T-helper 17 cell (primary cell): Measurements from ENCODE around the gene GRID1. TPM values are rescaled to one million over a fixed set of nuclear protein-coding genes. Genes with fewer than 3 reads are reported as not detected.

ENCODE experiments used
- ATAC-seq: fragments of 150-1000 bp; cut with Tn5 transposase; 2 replicates; pipeline ENCODE4 v1.10.0; 2021; ENCODE audit warnings: mild to moderate bottlenecking, moderate library complexity
- DNase-seq, 3 donors: peaks; one replicate each; pipeline versions ENCODE4 v3.0.0 to v3.0.0-alpha.2; 2020 to 2021
- H3K9me3 ChIP-seq: one replicate; pipeline ENCODE4 v1.7.0; 2013; ENCODE audit warnings: low read length, mild to moderate bottlenecking; ENCODE audit not compliant: control insufficient read depth, poor library complexity, severe bottlenecking
- H3K27ac Mint-ChIP-seq: one replicate; pipeline ENCODE4 v1.8.0; 2022; ENCODE audit warnings: mild to moderate bottlenecking, moderate library complexity, mixed read lengths
- H3K27me3 Mint-ChIP-seq: one replicate; pipeline ENCODE4 v1.8.0; 2022; ENCODE audit warnings: mixed read lengths
- H3K36me3 Mint-ChIP-seq: one replicate; pipeline ENCODE4 v1.8.0; 2022; ENCODE audit warnings: low read depth, mixed read lengths
- H3K4me1 Mint-ChIP-seq: one replicate; pipeline ENCODE4 v1.8.0; 2022; ENCODE audit warnings: mild to moderate bottlenecking, mixed read lengths
- H3K4me3 Mint-ChIP-seq: one replicate; pipeline ENCODE4 v1.8.0; 2022; ENCODE audit warnings: mild to moderate bottlenecking, moderate library complexity, mixed read lengths
- total RNA-seq, 4 donors: library from RNA in 2 of 4; stranded (reverse) in 2 of 4; gene quantifications; one replicate each; pipeline ENCODE4 v1.2.3 and lab custom pipeline; 2022 to 2026

The GRID1 gene
- total RNA-seq, 2 donors from 2014 or later, result not detected

GRCh38 chr10:86167762-86168128 is 198.8 kb downstream of the GRID1 start:
- Mint-ChIP-seq H3K27ac (no peak overlapping the region), H3K4me3 (no peak overlapping the region), H3K4me1 (peaks cover 2% of the 10 kb centered on the region), H3K27me3 (peaks cover 24% of the 10 kb centered on the region), H3K36me3 (no peaks in the 10 kb centered on the region)
- ATAC-seq (no peak), DNase-seq (no peak)
- H3K9me3 ChIP-seq, result no peaks in the 10 kb centered on the region

- no peak overlapping the region for H3K4me3 Mint-ChIP-seq
- ATAC-seq (no peak), DNase-seq (no peak)
- peaks cover 24% of the 10 kb centered on the region for H3K27me3 Mint-ChIP-seq
- H3K36me3 Mint-ChIP-seq, result no peaks in the 10 kb centered on the region
- H3K27ac Mint-ChIP-seq, result no peak overlapping the region
- peaks cover 2% of the 10 kb centered on the region for H3K4me1 Mint-ChIP-seq
- no peaks in the 10 kb centered on the region for H3K9me3 ChIP-seq
Observed at GRCh38 chr10:86167121-86167761, 199.4 kb downstream of the GRID1 start.

DNA sequence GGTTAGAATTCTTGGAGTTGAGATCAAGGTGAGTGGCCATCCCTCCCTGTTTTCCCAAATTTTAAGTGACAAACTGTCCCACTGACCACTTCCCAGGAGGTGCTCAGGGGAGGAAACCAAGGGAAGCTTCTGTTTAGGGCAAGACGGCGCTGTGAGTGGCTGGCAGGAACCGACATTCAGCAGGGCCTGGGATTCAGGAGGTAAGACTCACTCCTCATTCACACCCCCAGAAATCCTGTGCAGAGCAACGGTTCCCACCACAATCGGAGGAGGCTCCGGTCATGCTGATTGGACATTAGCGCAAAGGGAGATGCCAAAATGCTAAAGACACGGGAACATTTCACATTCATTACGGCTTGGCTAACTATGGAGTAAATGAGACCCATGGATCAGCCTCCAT is 200.9 kb downstream of the GRID1 start:
- no peak for DNase-seq
- Mint-ChIP-seq H3K27me3 (peaks cover 18% of the 10 kb centered on the region), H3K4me1 (peaks cover 2% of the 10 kb centered on the region), H3K36me3 (no peaks in the 10 kb centered on the region), H3K4me3 (no peak overlapping the region), H3K27ac (no peak overlapping the region)
- ATAC-seq, result no peak
- no peaks in the 10 kb centered on the region for H3K9me3 ChIP-seq

DNA sequence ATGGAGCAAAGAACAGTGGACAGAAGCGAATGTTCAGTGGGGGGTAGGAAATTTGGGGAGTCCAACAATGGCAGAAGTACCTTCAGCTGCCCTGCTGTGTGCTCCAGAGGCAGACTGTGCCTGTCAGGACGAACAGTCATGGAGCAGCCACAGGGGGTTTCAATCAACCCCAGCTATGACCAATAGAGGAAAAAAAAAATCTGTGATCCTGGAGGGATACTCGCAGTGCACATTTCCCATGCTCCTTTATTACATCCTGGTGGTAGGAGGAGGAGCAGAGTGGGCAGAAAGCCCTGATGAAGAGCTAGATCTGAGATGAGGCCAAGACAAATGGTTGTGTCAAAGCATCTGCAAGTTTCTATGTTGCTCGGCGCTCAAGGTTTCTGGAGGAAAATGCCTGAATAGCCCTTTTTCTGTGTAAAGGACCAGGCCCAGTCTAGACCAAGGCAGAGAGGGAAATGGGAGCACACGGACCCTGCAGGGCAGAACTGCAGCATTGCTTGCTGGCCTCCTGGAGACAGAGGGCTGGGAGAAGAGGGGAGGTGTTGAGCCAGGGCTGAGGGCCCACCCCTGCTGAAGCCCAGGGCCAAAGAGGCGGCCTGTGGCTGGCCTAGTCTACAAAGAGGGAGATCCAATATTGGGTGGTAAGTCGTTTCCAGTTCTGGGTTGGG is 201.5 kb downstream of the GRID1 start:
- H3K36me3 Mint-ChIP-seq, result no peaks in the 10 kb centered on the region
- DNase-seq (no peak), ATAC-seq (no peak)
- peaks cover 2% of the 10 kb centered on the region for H3K4me1 Mint-ChIP-seq
- H3K4me3 Mint-ChIP-seq, result no peak overlapping the region
- no peaks in the 10 kb centered on the region for H3K9me3 ChIP-seq
- no peak overlapping the region for H3K27ac Mint-ChIP-seq
- peaks cover 13% of the 10 kb centered on the region for H3K27me3 Mint-ChIP-seq

DNA sequence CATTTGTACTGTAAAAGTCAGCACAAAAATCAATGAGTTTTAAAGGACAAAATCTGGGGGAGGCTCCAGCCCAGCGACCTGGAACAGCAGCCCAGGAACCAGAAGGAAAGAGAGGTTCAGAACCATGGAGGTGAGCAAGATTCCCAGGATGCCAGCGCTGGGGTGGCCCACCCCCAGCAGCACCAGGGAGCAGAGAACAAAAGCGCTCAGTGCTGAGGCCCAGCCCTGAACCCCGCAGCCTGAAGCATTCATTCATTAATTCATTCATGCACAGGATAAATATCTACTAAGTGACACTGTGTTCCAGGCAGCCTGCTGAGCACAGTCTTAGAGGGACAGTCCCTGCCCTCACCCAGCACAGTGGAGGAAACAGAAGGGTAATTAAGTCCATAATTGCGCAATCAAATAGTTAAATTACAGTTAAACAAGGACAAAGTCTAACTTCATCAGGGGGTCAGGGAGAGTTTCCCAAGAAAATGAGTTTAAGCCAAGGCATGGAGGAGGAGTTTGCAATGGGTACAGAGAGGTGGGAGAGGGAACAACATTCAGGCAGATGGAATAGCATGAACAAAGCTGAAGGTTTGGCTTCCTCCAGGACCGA is 202.3 kb downstream of the GRID1 start:
- H3K4me1 Mint-ChIP-seq, result peaks cover 2% of the 10 kb centered on the region
- H3K27me3 Mint-ChIP-seq, result peaks cover 9% of the 10 kb centered on the region
- no peak overlapping the region for H3K27ac Mint-ChIP-seq
- H3K9me3 ChIP-seq, result no peaks in the 10 kb centered on the region
- H3K4me3 Mint-ChIP-seq, result no peak overlapping the region
- DNase-seq (no peak), ATAC-seq (no peak)
- no peaks in the 10 kb centered on the region for H3K36me3 Mint-ChIP-seq

DNA sequence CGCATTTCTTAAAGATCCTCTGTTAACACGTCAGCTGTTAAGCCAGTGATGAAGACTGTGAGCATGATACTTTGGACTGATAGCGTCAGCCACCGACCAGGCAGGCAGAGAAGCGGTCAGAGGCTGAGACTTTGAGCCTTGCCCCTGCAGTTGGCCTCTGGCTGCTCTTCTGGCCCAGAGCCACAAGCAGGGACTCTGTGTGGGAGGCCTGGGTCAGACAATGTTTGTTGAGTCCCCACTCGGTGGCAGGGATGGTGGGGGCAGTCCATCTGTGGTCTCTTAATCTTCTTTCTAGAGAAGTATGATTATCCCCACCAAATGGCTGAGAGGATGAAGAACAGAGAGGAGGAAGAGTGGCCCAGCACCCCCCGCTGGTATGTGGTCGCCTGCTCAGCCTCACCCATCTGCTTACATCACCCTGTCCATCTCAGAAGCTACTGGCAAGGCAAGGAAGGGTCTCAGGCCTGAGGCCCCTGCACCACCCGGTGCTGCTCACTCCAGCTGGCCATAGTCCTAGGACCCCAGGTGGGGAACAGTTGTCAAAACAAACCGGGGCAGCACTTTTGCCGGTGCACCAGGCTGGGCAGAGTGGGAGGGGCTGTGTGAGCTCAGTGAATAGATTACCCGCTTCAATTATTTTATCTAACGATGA is 202.9 kb downstream of the GRID1 start:
- H3K4me1 Mint-ChIP-seq, result peaks cover 2% of the 10 kb centered on the region
- no peak overlapping the region for H3K27ac Mint-ChIP-seq
- no peak for ATAC-seq
- H3K9me3 ChIP-seq, result no peaks in the 10 kb centered on the region
- no peaks in the 10 kb centered on the region for H3K36me3 Mint-ChIP-seq
- H3K27me3 Mint-ChIP-seq, result peaks cover 9% of the 10 kb centered on the region
- no peak for DNase-seq
- no peak overlapping the region for H3K4me3 Mint-ChIP-seq

DNA sequence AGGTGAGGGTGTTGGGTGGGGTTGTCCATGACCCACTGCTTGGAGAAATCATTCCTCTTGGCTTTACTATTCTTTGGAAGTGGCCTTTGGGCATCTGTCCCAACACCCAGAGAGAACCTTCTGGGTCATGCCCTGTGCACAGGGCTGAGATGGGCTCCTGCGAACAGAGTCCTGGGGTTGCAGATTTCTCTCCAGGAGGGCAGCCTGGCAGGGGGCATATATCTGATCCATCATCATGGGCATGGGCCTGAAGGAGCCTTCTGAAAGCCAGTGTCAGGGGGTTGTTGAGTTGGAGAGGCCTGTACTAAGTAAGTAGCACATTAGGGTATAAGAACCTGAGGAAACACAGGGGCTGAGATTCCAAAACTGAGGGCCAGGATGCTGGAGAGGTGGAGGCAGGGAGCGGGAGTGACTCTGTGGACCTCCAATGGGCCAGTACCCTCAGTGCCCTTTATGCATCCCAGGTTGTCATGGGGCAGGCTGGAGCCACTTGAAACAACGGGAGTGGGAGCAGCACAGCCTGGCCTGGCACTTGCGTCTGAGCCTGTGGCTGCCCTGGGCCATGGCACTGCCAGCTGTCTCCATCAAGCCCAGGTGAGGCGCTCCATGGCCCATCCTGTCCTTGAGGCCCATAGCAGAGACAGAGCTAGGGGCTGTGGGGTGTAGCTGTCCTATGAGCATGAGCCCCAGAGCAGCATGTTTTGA is 203.7 kb downstream of the GRID1 start:
- no peaks in the 10 kb centered on the region for H3K36me3 Mint-ChIP-seq
- no peaks in the 10 kb centered on the region for H3K9me3 ChIP-seq
- H3K4me1 Mint-ChIP-seq, result peaks cover 2% of the 10 kb centered on the region
- no peak overlapping the region for H3K4me3 Mint-ChIP-seq
- H3K27me3 Mint-ChIP-seq, result peaks cover 9% of the 10 kb centered on the region
- DNase-seq (no peak), ATAC-seq (no peak)
- H3K27ac Mint-ChIP-seq, result no peak overlapping the region

DNA sequence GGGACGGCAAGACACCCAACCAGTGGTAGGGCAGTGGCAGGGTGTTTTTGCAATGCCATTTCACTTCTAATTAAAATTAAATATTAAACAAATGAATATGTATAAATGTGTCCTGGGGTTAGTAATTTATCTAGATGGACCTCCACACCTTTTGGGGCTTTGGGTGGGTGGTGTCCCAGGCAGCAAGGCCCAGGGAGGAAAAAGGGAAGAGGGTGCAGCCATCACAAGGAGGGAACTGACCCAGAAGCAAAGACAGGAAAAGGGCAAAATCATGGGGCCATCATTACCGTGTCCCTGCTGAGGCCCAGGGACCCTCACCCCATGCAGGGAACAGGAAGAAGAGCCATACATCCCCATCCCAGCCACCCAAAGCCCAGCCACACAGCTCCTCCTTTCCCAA is 204.6 kb downstream of the GRID1 start:
- no peak overlapping the region for H3K27ac Mint-ChIP-seq
- ATAC-seq, result no peak

GRCh38 chr10:86160890-86161585 is 205.6 kb downstream of the GRID1 start:
- no peaks in the 10 kb centered on the region for H3K9me3 ChIP-seq
- no peaks in the 10 kb centered on the region for H3K36me3 Mint-ChIP-seq
- DNase-seq (no peak), ATAC-seq (no peak)
- H3K4me3 Mint-ChIP-seq, result no peak overlapping the region
- H3K4me1 Mint-ChIP-seq, result no peaks in the 10 kb centered on the region
- no peak overlapping the region for H3K27ac Mint-ChIP-seq
- H3K27me3 Mint-ChIP-seq, result peaks cover 18% of the 10 kb centered on the region

More for the DNA sequence above, 204.6 kb downstream of the GRID1 start:
- H3K4me1 Mint-ChIP-seq, result no peaks in the 10 kb centered on the region
- H3K36me3 Mint-ChIP-seq, result no peaks in the 10 kb centered on the region
- H3K9me3 ChIP-seq, result no peaks in the 10 kb centered on the region
- DNase-seq, result no peak
- no peak overlapping the region for H3K4me3 Mint-ChIP-seq
- H3K27me3 Mint-ChIP-seq, result peaks cover 9% of the 10 kb centered on the region

GRCh38 chr10:86159797-86160196 is 206.8 kb downstream of the GRID1 start:
- no peak overlapping the region for H3K27ac Mint-ChIP-seq
- DNase-seq (no peak), ATAC-seq (no peak)
- H3K27me3 Mint-ChIP-seq, result peaks cover 29% of the 10 kb centered on the region
- no peaks in the 10 kb centered on the region for H3K9me3 ChIP-seq
- H3K4me1 Mint-ChIP-seq, result no peaks in the 10 kb centered on the region
- H3K36me3 Mint-ChIP-seq, result no peaks in the 10 kb centered on the region
- H3K4me3 Mint-ChIP-seq, result no peak overlapping the region

GRCh38 chr10:86155054-86155921 is 211.3 kb downstream of the GRID1 start:
- Mint-ChIP-seq H3K27ac (no peak overlapping the region), H3K36me3 (no peaks in the 10 kb centered on the region), H3K27me3 (peaks cover 28% of the 10 kb centered on the region), H3K4me1 (no peaks in the 10 kb centered on the region), H3K4me3 (no peak overlapping the region)
- ATAC-seq (no peak), DNase-seq (no peak)
- H3K9me3 ChIP-seq, result no peaks in the 10 kb centered on the region

- H3K4me1 Mint-ChIP-seq, result no peaks in the 10 kb centered on the region
Observed at GRCh38 chr10:86153751-86154150, 212.8 kb downstream of the GRID1 start.

More at GRCh38 chr10:86153751-86154150, 212.8 kb downstream of the GRID1 start:
- no peak for DNase-seq
- Mint-ChIP-seq H3K36me3 (no peaks in the 10 kb centered on the region), H3K4me3 (no peak overlapping the region), H3K27ac (no peak overlapping the region), H3K27me3 (peaks cover 35% of the 10 kb centered on the region)
- no peaks in the 10 kb centered on the region for H3K9me3 ChIP-seq
- no peak for ATAC-seq
